ENCODE measurements around the gene PRAMEF18.
"Not testable (repeated sequence)": the region's sequence is repeated elsewhere in the genome, so short reads cannot be mapped to it uniquely, and the experiment has no call there.

PRAMEF18 gene

DNA sequence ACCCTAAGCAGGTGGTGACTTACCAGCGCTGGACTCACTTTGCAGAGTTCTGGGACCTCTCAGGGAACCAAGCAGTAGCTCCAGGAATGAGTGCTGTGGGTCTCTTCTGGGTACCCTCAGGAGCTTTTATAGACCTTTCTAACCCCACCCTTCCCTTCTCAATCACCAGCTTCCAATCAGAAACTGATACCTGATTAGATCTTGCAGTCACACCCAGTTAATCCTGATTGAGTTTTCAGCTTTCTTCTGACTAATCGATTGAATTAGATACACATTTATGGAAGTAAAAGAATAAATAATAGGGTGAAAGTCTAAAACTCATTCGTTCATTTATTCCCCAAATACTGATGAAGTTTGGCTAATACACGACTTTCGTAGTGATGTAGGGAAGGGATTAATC, 24.6 kb downstream of the PRAMEF18 start, which contains the start of gene PRAMEF13:
TSS of gene PRAMEF13 (minus strand) at position 101 of the 400 bp plus-strand sequence. CDS start 1,820 bp downstream, outside the sequence.
- DNase-seq (ENCODE audit: low read depth), result not testable (repeated sequence)
